Tongue (tissue), 2 donors: Measurements from ENCODE around the gene FAM53B. TPM values are rescaled to one million over a fixed set of nuclear protein-coding genes. Genes with fewer than 3 reads are reported as not detected.

ENCODE experiments used
- DNase-seq: peaks from one replicate; pipeline ENCODE4 v3.0.0-alpha.2; 2015
- total RNA-seq: library from RNA; depleted of rRNA; stranded (reverse); fragments of >200 nt; gene quantifications from one replicate; pipeline ENCODE4 v1.2.3, GENCODE V29; 2014

Gene FAM53B
- total RNA-seq, 1 donor from 2014 or later, result 70.9 TPM

DNA sequence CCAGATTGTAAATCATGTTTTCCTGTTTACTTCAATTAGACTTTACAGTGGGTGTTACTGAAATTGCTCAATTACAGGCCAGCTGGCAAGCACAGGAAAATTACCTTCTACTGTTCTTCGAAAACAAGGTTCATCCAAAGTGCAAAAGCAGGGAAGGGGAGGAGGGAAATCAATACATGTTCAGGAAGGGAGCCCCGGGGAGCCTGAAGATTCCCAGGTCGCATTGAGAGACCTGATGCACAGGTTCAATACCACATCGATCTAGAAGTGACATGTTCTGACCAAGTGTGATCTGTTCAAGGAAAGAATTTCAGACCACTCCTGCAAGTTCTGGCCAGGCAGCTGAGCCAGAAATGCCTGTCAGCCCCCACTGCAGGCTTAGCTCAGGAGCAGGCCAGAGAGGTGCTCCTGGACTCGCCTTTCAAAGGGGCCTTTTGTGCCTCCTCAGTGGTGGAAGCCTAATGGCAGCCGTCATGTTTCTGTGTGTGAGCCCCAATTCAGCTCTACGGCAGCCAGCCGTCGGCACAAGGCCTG, 35.9 kb downstream of the FAM53B start:
- no peak for DNase-seq

DNA sequence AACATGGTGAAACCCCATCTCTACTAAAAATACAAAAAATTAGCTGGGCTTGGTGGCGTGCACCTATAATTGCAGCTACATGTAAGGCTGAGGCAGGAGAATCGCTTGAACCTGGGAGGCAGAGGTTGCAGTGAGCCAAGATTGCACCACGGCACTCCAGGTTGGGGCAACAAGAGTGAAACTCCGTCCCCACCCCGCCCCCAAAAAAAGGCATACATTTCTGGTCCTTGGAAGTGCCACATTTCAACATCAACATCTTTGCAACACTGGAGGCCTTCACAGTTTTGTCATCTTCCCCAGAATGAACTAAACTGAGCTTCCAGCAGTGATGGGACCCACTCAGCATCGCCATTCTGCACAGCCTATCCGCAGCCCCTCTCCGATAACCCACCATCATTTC, 36.6 kb downstream of the FAM53B start:
- DNase-seq, result no peak

DNA sequence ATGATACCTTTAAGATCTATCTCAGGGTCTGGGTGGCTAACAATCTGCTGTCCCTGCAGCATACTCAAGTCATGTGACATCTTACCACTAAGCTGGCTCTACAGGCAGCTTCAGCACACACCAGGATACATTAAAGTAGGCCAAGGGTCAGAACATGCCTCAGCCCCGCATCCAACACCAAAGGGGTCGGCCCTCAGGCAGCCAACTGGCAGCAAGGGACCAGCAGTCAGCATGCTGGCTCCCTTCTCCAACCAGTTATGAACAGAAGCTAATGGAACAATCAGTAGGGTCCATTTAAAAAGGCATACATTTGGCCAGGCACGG, 37.1 kb downstream of the FAM53B start:
- no peak for DNase-seq

DNA sequence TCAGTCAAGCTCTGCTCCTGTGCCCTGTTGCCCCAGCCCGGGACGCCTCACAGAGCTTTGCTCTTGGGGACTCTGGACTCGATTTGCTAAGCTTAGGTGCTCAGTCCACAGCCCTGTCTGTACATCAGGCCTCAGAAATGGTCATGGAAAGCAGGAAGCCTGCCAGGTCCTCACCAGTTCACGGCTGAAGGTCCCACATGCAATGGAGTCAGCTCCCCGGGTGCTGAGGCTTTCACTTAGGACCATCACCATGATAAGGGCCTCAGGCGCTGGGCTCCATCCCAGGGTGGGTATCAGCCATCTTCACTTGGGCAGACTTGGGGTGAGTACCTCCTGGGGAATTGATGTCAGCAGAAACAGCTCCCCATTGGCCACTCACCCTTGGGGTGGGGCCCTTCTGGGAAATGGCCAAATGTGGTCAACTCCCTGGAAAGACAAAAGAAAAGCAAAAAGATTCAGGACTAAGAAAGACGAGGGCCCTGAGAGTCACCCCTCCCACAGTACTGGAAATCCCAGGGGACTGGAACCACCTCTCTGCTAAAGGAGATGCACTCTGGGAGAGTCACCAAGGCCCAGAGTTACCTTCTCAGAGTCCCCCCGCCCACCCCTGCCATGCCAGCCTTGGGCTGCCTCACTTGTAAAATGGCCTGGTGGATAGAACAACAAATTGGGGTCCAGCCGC, 37.6 kb downstream of the FAM53B start:
- DNase-seq, result no peak

DNA sequence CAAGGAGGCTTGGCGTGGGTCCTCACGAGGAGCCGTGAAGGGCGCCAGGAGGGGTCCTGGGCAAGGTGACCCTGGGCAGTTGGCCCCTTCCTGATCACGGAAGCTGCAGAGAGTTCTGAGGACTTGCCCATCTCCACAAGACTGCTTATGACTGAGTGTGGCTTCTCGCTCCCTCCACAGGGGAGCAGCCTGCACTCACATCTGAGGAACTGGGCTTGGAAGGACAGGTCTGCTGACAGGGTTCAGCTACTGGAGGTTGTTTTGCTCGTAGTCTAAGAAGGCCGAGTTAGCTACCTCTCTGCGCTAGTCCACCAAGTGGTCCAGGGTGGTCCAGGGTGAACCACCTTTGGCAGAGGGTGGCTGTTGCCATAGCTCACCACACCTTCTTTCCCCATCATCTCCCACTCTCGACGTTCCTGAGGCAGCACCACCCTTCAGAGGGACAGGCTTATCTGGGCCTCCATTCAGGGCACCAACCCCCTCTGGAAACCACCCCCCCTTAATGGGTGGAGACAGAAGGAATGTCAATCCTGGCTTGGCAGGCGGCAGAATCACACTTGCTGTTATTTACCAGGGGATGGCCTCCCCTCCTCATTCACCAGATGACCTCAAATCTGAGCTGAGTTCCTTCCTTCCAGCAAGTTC, 38.2 kb downstream of the FAM53B start:
- DNase-seq, result no peak

DNA sequence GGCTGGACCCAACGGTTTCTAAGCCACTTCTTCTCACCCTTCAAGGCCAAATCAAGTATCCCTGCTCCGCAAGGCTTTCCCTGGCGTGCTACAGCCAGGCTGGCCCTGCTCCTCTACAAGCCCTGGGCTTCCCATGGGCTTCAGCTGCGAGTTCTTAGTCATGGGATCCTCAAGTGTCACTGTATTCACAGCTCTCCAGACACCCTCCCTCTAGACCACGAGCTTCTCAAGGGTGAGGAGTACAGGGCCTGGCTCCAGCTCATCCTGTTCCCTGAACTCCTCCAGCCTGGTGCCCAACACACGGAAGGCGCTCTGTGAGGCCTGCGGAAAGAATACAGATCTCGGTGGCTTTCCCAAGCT, 38.8 kb downstream of the FAM53B start:
- DNase-seq, result no peak

DNA sequence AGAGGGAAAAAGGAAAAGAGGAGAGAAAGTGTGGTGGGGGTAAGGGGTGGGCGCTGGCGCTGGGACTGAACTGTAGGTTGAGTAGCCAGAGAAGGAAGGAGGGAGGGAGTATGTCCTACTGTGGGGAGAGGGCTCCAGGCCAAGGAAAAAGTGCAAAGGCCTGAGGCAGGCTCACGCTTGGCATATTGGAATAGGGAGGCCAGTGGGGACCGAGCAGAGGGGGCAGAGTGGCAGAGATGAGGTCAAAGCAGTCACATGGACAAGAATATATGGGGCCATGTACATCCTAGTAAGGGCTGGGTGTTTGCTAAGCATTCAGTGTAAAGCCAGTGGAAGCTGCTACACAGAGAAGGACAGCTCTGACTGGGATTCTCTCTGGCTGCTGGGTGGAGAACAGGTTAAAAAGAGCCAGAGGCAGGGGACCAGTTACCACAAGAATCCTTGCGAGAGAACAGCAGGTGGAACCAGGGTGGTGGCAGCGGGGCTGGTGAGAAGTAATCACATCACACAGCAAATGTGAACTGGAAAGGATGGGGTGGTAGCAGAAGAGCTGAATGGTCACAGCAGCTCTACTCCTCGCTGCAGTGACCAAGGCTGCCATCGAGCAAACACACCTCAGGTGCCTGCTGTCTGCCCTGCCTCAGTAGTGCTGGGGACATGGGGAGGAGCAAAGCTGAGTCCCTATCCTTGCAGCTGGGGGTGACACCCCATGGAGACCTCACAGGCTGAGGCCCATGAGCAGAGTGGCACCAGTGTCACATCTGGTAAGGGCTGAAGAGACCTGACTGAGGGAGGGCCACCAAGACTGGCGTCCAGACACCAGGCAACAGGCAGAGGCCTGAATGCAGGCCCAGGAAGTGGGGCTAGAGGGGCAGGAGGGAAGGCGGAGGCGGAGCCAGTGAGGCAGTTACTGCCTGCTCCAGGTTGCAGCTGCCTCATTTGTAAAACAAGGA, 39.5 kb downstream of the FAM53B start:
- DNase-seq, result no peak

DNA sequence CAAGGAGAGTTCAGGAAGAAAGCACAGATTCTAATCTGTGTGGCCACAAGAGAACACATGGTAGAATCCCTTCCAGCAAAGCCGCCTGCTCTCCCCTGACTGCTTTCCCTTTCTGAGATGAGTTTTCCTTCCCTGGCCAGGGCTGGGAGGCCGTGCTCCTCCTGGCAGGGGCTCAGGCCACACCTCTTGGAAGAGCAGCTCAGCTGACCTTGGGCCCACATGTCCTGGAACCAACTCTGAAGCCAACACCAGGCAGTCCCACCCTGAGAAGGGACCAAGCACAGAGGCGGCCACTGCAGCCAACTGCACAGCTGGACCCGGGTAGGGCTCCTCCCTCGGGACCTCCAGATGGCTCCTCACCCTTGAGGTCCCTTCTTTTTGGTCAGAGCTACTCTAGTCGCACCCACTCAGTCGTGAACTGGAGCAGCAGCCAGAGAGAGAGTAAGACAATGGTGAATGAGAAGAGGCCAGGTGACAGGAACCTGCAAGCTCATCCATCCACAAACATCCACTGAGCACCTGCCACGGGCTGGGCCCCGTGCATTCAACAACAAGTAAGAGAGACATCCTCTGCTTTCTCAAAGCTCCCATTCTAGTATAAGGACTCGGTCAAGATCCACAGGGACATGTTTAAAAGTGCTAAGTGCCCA, 40.3 kb downstream of the FAM53B start:
- DNase-seq, result peak; percentile 84

DNA sequence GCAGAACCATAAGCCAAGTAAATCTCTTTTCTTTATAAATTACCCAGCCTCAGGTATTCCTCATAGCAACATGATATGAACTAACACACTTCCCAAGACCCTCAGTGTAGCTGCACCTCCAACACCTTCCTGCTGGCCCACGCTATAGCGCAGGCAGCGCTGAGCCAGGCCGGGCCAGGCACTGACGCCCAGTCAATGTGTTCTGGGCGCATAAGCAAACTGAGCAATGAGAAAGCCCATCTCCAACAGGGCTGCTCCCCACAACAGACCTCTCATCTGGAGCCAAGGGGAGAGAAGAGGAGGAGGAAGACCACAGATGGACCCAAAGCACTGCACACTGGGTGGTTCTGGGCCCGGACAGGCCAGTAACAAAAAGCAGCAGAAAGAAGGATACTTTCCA, 40.8 kb downstream of the FAM53B start:
- DNase-seq, result no peak

DNA sequence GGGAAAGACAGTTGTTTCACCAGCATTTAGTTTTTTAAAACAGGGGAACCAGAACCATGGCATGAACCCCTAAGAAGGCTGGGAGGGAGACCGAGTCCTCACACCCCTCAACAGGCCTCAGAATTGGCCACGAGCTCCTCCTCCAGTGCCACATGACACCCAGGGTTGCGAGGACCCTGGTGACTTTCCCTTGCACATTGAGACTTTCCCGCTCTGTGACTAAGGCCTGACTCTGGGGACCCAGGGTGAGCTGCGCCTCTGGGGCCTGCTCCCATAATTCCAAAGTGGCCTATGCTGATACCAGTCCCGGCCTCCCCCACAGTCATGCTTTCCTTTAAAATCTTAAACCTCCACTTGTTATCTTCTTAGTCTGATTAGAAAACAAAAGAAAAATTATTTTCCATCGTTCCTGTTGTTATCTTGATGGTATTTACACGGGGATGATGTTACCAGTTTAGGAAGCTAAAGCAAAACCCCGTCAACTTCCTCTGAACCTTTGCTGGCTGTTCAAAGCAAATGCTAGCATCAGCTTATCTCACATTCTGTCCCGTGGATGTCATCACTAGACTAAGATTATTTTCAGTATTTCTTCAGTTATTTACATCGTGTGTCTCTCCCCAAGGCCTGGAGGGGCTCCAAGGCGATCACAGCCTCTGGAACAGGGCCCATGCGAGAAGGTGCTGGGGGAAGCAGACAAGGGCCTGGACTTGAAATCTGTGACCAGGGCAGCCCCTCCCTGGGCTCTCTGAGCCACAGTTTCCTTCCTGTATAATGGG, 42.1 kb downstream of the FAM53B start:
- DNase-seq, result no peak

DNA sequence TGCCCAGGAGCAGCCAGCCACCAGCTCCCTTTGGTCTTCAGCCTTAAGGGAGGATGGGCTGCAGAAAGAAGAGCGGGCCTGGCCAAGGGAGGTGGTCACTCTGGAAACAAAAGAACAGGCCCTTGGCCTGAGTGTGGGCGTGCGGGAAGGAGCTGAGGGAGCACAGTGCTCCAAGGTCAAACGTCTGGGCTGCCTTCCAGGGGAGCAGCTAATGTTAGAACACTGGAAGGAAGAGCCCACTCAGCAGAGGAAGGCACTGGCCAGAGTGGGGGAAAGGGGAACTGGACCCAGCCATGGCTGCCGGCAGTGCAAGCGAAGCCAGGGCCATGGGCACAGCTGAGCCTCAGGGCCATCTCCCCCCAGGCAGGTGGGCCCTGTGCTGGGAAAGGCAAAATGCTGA, 42.7 kb downstream of the FAM53B start:
- peak; percentile 83 for DNase-seq

DNA sequence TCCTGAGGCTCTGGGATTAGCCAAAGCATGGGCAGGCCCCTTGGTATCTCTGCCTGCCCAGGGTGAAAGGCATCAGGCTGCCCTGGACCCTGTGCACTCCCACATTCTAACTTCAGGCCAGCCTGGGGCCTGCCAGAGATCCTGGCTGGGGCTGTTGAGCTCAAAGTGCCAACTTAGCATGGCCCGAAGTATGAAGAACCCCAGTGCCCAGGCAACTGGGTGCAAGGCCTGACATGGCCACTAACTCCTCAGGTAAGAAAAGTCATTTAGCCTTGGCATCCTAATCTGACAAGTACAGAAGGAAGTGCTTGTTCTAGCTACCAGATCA, 43.2 kb downstream of the FAM53B start:
- no peak for DNase-seq

DNA sequence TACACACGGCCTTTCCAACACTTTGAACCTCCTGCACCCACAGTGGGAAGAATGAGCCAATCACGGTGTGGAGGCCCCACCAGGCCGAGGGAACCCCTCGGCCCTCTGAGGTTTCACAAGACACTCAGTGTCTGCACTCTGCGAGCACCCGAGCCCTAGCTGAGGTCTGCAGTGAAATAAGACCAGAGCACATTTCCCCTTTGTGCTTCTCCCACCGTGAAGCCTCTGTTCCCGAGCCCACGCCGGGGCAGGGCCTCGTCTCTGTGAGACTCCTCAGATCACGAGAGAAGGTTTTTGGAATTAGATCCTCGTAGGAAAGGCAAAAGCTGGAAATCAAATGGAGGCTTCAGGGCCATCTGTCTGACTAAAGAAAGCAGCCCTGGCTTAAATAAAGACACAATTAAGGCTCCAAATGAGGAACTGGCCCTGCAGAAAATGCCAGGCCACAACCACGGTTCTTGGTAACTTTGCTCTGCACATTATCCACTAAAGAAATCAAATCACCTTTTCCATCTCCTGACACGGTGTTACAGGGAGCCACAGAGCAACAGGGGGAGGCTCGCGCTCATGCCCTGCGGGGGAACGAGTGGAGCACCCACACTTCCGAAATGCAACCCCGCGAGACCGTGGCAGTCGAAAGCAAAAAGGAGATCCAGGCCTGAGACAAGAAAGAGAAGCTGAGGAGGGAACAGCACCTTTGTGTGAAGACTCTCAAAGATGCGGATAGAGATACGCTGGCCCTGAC, 43.7 kb downstream of the FAM53B start:
- DNase-seq, result no peak

DNA sequence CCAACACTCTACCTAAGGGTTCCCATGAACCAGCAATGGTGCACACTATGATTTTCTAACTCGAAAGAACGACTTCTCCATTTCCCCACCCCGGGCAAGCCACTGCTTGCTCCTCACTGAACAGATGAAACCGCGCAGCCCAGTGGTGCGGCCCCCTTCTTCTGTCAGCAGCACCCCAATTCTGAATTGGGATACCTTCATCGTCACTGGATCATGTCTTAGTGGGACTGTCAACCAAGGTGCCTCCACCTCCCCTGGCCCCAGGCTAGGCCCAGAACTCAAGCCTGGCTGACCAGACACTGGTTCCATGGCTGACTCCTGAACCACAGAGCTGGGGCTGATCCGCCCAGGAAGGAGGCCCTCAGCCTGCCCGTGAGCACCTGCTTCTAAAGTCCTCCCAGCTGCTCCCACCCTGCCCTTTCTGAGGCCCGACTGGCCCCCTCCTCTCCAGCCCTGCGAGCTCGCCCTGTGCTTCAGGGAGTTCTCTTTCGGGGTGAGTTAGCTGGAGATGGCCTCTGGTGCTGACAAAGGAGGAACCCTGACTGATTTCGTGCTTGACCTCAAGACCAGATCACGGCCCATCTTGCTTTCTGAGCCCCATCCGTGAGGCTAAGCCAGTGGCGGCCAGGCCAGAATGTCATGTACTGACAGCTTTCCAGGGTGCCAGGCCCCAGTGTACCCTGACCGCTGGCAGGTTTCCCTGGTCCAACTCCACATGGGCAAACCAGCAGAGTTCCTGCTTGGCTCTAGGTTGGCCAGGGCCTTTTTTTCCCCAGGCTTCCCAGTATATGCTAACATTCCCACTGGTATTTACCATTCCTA, 44.5 kb downstream of the FAM53B start:
- DNase-seq, result no peak

DNA sequence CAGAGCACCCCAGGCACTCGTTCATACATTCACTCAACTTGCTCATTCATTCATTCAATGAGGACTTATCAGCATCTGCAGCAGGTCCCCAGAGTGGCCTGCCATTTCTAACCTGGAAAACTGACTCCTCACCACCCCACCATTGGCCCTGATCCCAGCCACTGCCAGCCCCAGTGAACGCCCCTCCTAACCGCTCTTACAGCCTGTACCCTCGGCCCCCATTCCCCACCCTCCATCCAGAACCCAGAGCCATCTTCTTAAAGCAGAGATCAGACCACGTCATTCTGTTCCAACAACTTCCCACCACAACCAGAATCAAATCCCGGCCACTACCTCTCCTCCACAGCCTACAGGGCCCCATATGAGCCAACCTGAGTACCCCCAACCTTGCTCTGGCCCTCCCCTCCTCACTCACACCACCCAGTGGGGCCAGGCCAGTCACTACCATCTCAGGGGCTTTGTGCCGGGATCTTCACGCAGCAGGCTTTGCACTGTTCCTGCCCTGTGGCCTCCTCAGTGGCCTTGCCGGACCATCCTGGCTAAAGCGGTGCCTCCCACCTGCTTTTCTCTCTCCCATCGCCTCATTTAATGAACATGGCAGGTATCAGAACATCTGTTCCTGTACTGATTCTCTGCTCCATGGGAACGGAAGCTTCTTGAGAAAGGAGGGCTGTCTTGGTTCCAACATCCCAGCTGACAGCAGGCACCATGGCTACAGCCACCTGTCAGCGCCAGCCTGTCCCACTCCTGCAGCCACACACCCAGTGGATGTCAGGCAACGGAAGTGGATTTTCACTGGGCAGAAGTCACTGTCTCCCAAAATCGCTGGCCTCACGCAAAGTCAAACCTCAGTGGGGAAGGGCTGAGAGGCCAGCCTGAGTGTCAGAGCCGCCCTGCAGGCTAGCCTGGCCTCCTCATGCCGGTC, 45.4 kb downstream of the FAM53B start:
- peak; percentile 75 for DNase-seq

DNA sequence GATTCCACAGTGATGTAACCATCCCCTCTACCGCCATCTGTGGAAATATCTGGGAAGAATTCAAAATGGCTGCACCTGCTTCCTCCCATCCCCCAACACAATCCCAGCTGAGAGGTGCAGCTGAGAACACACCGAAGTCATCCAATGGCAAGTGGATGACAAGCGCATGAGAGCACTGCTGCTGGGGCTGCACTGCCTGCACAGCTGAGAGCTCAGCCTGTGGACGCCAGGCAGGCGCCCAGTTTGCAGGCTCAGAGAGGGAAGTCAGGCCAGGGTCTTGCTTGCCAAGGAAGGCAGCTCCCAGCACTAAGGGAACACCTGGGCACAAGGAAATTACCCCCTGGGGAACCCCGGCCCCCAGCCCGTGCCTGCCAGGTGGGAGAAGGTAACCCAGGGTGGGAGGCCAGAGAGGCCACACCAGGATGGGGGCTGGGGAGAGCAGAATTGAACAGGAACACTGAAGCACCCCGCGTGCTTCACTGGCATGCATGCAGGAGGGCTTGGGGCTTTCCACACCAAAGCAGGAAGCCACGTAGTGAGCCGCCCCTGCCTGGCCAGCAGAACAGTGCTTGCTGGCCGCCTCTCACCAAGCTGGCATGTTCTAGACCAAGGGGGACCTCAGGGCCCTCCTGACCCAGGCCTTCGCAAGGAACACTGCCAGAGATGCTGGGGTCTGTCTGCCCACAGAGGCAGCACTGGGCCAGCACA, 46.2 kb downstream of the FAM53B start:
- DNase-seq, result no peak

DNA sequence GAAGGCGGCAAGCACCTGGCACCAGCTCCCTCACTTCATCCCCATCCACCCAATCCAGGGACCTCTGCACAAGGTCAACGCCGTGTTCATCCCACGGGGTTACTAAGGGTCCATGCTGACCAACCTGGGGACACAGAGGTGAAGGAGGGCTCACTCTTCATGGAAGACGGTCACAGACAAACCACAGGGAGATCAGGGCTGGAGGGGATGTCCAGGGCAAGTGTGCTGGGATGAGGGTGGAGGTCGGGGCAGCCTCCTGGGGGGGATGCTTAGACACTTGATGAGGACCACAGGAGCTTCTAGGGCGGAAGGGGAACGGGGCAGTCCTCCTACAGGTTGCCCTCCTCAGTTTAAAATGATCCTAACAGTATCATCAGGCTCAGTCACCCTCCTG, 46.7 kb downstream of the FAM53B start:
- DNase-seq, result no peak
